ENCODE results near the gene KMO. TPM values are rescaled to one million over a fixed set of nuclear protein-coding genes. Genes with fewer than 3 reads are reported as not detected.

The KMO gene
- total RNA-seq, 2 donors from 2014 or later, result 0.35 to 0.37 TPM

- H3K4me1 ChIP-seq, result peaks cover 0 to 10% of the 10 kb centered on the region in 2 donors
- no peaks in the 10 kb centered on the region for H3K9me3 ChIP-seq
- no peak overlapping the region for H3K27ac ChIP-seq
- no peaks in the 10 kb centered on the region for H3K36me3 ChIP-seq
- no peaks in the 10 kb centered on the region for H3K27me3 ChIP-seq
- H3K4me3 ChIP-seq, result no peak overlapping the region
- TF ChIP-seq, protein P1, sequence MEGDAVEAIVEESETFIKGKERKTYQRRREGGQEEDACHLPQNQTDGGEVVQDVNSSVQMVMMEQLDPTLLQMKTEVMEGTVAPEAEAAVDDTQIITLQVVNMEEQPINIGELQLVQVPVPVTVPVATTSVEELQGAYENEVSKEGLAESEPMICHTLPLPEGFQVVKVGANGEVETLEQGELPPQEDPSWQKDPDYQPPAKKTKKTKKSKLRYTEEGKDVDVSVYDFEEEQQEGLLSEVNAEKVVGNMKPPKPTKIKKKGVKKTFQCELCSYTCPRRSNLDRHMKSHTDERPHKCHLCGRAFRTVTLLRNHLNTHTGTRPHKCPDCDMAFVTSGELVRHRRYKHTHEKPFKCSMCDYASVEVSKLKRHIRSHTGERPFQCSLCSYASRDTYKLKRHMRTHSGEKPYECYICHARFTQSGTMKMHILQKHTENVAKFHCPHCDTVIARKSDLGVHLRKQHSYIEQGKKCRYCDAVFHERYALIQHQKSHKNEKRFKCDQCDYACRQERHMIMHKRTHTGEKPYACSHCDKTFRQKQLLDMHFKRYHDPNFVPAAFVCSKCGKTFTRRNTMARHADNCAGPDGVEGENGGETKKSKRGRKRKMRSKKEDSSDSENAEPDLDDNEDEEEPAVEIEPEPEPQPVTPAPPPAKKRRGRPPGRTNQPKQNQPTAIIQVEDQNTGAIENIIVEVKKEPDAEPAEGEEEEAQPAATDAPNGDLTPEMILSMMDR (IDR thresholded peaks at IDR 0.05), result no peak
- DNase-seq (ENCODE audit: low spot score), result no peak
Measured at GRCh38 chr1:241641773-241642592, 109.8 kb downstream of the KMO start.

GRCh38 chr1:241642593-241642944 lies 110.4 kb downstream of the KMO start:
- no peak overlapping the region for H3K27ac ChIP-seq
- H3K4me3 ChIP-seq, result no peak overlapping the region
- peaks cover 0 to 10% of the 10 kb centered on the region in 2 donors for H3K4me1 ChIP-seq
- TF ChIP-seq, protein P1 (IDR thresholded peaks at IDR 0.05), result no peak
- no peak for DNase-seq (ENCODE audit: low spot score)
- H3K27me3 ChIP-seq, result no peaks in the 10 kb centered on the region
- no peaks in the 10 kb centered on the region for H3K9me3 ChIP-seq
- H3K36me3 ChIP-seq, result no peaks in the 10 kb centered on the region

DNA sequence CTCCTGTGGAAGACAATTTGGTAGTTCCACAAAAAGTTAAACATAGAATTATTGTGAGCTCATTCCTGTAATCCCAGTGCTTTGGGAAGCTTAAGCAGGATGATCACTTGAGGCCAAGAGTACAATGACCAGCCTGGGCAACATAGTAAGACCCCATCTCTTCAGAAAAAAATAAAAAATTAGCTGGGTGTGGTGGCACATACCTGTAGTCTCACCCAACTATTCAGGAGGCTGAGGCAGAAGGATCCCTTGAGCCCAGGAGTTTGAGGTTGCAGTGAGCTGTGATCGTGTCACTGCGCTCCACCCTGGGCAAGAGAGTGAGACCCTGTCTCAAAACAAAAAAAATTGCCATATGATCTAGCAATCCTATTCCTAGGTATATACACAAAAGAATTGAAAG lies 112.1 kb downstream of the KMO start:
- no peak overlapping the region for H3K27ac ChIP-seq
- no peak overlapping the region for H3K4me3 ChIP-seq
- DNase-seq (ENCODE audit: low spot score), result no peak
- no peaks in the 10 kb centered on the region for H3K36me3 ChIP-seq
- no peaks in the 10 kb centered on the region for H3K4me1 ChIP-seq
- no peaks in the 10 kb centered on the region for H3K9me3 ChIP-seq
- H3K27me3 ChIP-seq, result no peaks in the 10 kb centered on the region
- TF ChIP-seq, protein P1 (IDR thresholded peaks at IDR 0.05), result no peak

DNA sequence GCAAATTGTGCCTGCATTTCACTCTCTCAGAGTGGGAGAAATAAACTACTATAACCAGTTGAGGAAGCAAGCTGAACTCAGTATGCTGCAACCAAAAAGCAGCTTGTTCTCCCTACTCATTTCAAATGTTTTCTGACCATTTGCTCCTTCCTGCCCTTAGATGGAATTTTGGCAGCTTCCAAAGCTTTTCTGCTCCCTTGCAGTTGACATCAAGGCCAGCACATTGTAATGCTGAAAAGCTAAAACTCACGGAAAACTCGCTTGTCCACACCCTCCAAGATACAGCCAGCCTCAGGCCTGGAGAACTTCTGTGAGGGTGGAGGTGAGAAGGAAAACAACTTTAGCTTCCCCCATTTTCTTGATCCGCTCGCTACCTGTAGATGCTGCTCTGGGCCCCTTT lies 113.0 kb downstream of the KMO start:
- no peaks in the 10 kb centered on the region for H3K9me3 ChIP-seq
- no peak overlapping the region for H3K4me3 ChIP-seq
- TF ChIP-seq, protein P1 (IDR thresholded peaks at IDR 0.05), result no peak
- H3K27ac ChIP-seq, result no peak overlapping the region
- H3K4me1 ChIP-seq, result no peaks in the 10 kb centered on the region
- no peaks in the 10 kb centered on the region for H3K36me3 ChIP-seq
- DNase-seq (ENCODE audit: low spot score), result no peak
- no peaks in the 10 kb centered on the region for H3K27me3 ChIP-seq

Other genes starting within 250 kb of the KMO start
- not detected for gene RGS7, start 175.2 kb upstream of the KMO start, total RNA-seq
- 100 to 1,000 TPM; 104 to 170 TPM for gene FH, start 12.6 kb upstream of the KMO start, total RNA-seq
- gene CHML, start 108.0 kb downstream of the KMO start, total RNA-seq, result 1 to 10 TPM; 2.7 to 3.2 TPM
- gene OPN3, start 108.0 kb downstream of the KMO start, total RNA-seq, result 1 to 10 TPM; 6.3 to 9.9 TPM
- gene WDR64, start 119.9 kb downstream of the KMO start, total RNA-seq, result not detected

Measured in right atrium auricular region (tissue), 2 donors.